Hindlimb muscle (tissue), 1 donor: Measurements from ENCODE around the gene TEKTIP1. TPM values are rescaled to one million over a fixed set of nuclear protein-coding genes. Genes with fewer than 3 reads are reported as not detected.
"Not testable (repeated sequence)": the region's sequence is repeated elsewhere in the genome, so short reads cannot be mapped to it uniquely, and the experiment has no call there.

Experiments
- DNase-seq: peaks from one replicate; pipeline ENCODE4 v3.0.0-alpha.2; 2013
- polyA plus RNA-seq: library from polyadenylated mRNA; unstranded; fragments of 120-200 nt; gene quantifications from one replicate; pipeline ENCODE4 v1.2.1, GENCODE V29; 2013; ENCODE audit not compliant: insufficient read length

Gene TEKTIP1
- polyA plus RNA-seq, 1 donor: 3.5 TPM

- not testable (repeated sequence) for DNase-seq
These were observed 30.8 kb upstream of the TEKTIP1 start for GRCh38 chr19:3508121-3508661.

DNA sequence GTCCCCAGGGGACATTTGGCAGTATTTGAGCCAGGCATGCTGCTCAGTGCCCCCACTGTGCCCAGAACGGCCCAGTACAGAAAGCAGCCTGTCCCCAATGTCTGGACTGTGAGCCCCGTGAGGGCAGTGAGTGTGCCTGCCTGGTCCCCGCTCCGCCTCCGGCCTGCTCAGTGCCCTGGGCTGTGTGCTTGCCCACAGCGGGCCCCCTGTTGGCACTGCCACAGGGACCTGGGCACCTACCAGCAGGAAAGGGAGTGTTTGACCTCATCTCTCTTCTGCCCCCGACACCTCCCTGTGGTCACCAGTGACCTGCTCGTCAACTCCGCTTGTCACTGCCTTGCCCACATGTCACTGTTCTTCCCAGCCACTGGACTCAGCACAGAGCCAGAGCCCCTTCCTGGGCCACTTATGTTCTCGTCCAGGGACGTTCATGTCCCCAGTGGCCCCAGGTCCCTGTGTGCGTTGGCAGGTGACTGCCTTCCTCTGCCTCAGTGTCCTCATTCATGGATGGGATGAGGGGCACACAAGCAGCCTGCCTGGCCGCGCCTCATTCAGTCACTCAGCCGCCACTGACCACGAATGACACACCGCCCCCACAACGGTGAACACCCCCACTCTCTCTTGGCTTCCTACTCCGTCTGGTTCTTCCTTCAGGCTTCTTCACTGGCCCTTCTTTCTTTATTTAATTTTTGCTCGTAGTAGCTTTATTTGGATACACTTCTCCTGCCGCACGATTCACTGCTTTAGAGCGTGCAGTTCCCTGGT, 30.0 kb upstream of the TEKTIP1 start:
- no peak for DNase-seq

DNA sequence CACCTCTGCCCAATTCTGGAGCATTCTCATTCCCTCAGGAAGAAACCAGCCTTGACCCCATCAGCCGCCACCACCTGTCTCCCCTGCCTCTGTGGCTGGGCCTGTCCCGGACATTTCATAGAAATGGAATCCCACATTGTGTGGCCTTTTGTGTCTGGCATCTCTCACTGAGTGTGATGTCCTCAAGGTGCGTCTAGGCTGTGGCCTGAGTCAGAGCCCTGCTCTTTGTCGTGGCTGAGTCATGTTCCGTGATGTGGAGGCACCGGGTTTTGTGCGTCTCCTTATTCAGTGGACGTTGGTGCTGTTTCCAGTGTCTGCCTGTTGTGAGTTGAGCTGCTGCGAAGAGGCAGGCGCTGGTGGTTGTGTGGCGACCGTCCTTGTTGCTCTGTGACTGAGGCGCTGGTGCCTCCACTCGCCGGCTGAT, 29.4 kb upstream of the TEKTIP1 start:
- DNase-seq: no peak

- DNase-seq: no peak
These were observed 28.2 kb upstream of the TEKTIP1 start for GRCh38 chr19:3510727-3511126.

GRCh38 chr19:3511506-3512251, 27.3 kb upstream of the TEKTIP1 start:
- no peak for DNase-seq

DNA sequence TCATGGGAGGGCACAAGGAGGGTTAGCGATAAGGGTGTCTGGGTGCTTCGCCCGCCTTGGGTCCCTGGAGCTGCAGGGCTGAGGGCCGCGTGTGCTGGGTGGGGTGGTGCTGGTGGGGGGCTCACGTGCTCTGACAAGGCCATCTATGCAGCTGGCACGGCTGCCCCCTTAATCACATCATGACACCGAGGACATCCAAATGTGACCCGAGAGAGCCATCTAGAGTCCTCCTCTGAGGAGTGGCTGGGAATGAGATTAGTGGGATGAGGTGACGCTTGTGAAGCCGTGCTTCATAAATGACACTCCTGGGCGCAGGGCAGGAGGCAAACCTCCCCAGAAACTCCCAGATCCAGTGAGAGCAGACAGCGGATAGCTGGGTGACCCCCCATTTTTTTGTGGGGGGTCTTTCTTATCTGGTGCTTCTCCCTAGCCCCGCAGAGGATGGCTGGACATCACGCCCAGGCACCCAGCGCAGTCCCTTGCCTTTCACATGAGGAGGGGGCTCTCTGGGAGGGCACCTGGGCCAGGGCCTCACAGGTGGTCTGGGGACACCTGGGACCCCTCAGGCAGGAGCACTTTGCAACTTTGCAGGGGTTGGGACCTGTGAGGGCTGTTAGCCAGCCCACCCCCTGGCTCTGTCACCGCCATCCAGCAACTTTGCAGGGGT, 26.3 kb upstream of the TEKTIP1 start:
- DNase-seq: no peak

DNA sequence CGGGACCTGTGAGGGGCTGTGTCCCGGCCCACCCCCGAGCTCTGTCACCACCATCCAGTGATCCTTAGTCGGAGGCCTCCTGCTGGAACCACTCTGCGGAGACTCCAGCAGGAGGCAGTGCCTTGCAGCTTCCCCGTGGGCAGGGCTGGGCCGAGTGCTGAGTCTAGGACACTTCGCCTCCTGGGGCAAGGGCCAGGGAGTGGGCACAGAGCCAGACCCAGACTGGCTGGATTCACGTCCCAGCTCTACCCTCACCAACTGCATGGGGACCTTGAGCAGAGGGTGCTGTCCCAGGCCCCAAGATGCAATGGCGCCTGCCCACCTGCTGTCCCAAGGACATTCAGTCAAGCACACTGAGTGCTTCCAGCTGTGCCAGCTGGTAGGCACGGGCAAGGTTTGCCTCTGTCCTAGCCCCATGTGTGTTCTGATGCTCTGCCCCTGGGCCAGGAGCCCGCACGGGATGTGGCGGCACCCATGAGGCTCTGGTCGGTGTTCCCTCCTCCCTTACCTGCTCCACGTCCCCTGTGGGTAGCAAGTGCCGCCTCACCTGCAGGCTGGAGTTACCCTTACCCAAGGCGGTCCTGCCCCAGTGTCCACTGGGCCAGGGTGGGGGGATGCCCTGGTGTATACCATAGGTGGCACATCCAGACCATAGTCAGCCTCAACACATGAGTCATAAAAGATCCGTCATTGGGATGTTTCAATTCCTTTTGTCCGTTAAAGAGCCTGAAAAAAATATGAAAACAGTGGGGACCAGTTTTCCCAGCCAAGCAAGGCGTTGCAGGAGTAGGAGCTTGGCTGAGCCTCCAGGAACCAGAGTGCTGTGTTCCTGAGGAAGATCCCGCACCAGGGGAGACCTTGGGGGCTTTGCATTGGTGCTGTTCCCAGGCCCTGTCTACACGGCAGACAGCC, 25.5 kb upstream of the TEKTIP1 start:
- DNase-seq: no peak

- DNase-seq: no peak
These were observed 24.0 kb upstream of the TEKTIP1 start for GRCh38 chr19:3514930-3515329.

DNA sequence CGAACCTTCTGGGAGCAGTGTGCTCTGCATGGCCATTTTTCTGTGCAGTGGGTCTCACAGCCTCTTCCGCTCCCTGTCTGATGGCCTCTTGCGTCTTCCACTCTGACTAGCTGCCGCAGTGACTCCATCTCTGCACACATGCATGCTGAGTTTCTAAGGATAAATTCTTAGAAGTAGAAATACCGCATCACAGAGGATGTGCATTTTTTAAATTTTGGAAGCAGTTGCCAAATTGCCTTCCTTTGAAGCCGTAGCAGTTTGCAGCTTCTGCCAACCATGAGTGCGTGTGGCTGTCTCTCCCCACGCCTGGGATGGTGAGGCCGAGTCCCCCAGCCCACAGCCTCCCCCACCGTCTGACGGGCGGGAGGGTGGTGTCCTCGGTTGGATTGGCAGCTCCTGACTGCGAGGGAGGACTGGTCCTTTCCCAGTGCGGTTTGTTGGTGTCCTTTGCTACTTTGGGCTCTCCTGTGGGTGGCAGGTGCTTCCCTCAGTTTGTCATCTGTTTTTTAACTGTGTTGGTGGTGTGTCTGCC, 23.0 kb upstream of the TEKTIP1 start:
- no peak for DNase-seq

- DNase-seq: no peak
These were observed 22.2 kb upstream of the TEKTIP1 start for GRCh38 chr19:3516675-3517207.

- DNase-seq: no peak
These were observed 21.3 kb upstream of the TEKTIP1 start for GRCh38 chr19:3517638-3518037.

GRCh38 chr19:3518255-3518654, 20.7 kb upstream of the TEKTIP1 start:
- no peak for DNase-seq

DNA sequence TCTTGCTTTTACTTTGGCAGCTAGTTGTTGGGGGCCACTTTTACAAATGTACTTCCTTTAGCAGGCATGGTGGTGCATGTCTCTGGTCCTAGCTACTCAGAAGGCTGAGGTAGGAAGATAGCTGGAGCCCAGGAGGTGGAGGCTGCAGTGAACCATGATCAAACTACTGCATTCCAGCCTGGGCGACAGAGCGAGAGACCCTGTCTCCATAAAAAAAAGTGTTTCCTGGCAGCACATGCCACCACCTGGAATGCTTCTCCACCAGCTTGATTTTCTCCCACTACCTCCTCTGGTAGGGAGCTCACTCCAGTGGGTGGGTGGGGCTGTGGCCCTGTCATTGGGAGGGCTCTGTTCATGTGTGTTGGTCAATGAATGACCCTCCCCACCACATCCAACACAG, 20.3 kb upstream of the TEKTIP1 start:
- no peak for DNase-seq

DNA sequence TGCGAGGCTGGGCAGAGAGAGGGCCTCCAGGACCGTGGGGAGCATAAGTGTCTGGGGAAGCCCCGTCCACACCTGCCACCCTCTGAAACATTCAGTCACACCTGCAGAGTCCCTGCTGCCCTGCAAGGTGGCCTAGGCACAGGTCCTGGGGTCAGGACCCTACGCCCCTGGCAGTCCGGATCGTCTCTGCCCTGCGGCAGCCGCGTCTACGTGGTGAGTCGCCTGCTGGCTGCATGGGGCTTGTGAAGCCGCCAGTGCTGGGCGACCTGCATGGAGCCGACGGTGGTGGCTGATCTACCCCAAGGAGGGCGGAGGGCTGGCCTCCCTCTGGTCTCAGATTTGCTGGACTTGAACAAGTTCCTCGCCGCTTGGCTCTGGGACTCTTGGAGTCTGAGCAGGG, 19.8 kb upstream of the TEKTIP1 start:
- no peak for DNase-seq

DNA sequence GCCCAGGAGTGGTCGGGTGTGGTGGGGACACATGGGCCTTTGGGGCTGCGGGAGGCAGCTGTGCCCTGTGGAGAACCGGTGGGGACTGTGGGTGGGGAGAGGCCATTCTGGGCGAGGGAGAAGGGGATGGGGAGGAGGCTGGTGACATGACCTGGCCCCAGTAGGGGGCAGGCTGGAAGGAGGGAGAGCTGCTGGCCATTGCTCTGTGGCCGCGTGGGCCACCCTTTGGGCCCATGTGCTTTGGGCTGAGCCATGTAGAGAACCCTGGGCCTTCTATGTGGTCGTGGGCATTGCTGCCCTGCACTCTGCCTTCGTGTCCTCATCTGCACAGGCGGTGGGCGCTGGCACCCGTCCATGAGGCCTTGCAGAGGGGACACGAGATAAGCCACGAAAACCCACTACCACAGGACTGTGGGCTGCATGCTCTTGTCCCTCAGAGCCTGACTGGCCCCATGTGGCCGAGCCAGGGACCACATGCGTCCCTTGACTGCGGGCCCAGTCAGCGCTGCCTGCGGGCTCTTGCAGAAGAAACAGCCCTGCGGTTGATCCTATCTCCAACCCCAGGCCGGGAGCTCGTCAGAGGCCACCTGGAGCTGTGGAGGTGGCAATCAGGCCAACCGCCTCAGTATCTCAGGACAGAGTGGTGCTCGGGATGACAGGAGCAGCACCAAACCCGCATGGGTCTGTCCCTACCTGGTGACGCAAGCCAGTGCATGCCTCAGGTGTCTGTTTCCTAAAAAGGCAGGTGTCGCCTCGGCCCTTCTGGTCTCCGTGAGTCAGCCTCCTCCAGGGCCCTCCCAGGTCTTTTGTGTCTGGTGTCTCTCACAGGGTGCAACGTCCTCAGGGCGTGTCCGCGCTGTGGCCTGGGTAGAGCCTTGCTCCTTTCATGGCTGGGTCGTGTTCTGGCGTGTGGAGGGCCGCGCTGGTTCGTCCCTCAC, 18.5 kb upstream of the TEKTIP1 start:
- no peak for DNase-seq

DNA sequence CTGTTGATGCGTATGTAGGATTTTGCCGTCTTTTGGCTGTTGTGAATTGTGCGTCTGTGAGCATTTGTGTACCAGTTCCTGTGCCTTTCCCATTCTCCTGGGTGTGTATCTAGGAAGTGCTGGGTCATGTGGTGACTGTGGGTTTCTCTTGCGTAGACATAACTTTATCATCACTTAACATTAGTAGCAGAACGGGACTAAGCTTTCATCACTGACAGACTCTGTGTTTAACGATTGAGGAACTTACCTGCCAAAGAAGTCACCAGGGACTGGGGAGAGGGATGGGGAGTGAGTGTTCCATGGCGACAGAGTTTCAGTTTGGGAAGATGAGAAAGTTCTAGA, 17.9 kb upstream of the TEKTIP1 start:
- DNase-seq: no peak

DNA sequence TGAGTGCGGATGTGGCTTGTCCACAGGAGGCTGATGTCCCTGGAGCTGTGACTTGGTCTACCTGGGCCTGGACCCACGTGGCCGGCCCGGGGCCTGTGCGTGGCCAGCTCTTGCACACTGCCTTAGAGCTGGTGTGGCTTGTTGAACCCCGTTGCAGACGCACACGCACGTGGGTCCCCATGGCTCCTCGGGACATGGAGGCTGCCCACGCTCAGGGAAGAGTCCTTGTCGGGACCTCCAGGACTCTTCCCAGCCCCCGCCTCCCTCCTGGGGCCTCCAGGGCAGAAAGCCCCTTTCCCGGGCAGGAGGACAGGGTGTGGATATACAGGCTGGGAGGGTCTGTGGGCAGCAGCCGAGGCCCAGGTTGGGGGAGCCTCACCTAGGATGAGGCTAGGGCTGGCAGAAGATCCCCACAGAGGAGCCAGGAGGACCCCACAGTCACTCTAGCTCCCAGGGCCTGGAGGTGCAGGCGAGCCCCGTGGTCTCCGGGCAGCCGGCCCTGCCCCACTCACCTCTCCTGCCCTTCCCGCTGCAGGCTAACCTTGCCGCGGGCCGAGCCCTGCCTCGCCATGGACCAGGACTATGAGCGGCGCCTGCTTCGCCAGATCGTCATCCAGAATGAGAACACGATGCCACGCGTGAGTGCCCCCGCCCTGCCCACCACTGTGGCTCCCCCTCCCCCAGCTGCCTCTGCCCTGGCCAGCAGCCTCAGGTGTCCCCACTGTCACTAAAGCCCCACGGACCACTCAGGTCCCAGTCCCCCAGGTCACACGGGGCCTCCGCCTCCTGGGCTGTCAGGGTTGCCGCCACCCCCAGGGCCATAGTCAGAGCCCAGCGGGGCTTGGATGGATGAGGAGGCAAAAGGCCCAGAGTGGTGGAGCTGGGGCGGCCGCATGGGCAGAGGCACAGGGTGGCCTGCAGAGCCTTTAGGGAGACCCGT, 16.3 kb upstream of the TEKTIP1 start:
- no peak for DNase-seq

DNA sequence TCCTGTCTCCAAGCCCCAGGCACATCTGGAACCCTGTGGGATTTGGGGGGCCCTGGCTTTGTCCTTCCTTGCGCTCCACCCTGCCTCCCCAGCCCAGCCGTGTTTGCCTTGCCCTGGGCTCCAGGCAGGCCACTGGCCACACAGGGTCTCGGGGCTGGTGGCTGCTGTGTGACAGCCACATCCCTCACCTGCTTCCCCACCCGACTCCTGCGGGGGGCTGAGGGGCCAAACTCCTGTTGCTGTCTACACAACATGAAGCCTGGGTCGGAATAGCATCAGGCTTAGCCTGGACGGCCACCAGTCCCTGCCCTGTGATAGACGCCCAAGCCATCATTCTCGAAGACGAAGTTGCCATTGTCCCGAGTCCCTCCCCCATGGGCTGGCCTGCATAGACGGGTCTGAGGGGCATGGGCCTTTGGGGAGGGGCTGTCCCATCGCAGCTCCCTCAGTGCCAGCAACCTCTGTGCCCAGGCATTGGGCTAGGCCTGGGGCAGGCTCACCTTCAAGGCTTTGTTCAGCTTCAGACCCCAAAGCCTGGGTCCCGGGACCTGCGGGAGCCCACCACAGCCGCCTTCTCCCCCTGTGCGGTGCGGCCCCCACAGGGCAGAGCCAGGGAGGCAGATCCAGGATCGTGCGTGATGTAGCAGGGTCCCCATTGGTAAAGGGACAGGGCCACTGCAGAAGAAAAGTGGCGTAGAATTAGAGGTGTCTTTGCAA, 15.5 kb upstream of the TEKTIP1 start:
- DNase-seq: no peak
